Colon (tissue), 2 donors: Measurements from ENCODE around the gene PDE1C.
"Not testable (repeated sequence)": the region's sequence is repeated elsewhere in the genome, so short reads cannot be mapped to it uniquely, and the experiment has no call there.

Experiments
- FAIRE-seq: peaks from 2 replicates; lab custom pipeline; 2012; peaks lifted over from hg19 to GRCh38; lab: Jason Lieb, UNC
- donor health status: control.
- donor health status: control.

PDE1C gene

GRCh38 chr7:32070406-32071360, at the start of gene PDE1C:
PDE1C (minus strand) TSS chr7:32070407.
- FAIRE-seq: no peak

GRCh38 chr7:32119790-32120196, 49.6 kb upstream of the PDE1C start:
- FAIRE-seq: no peak

- FAIRE-seq: no peak
These were observed 47.6 kb upstream of the PDE1C start for GRCh38 chr7:32117837-32118236.

- no peak for FAIRE-seq
These were observed 46.2 kb upstream of the PDE1C start for GRCh38 chr7:32116436-32116835.

GRCh38 chr7:32115831-32116230, 45.6 kb upstream of the PDE1C start:
- no peak for FAIRE-seq

GRCh38 chr7:32108651-32109050, 38.4 kb upstream of the PDE1C start:
- no peak for FAIRE-seq

- FAIRE-seq: no peak
These were observed 34.6 kb upstream of the PDE1C start for GRCh38 chr7:32104766-32105165.

- FAIRE-seq: no peak
These were observed 33.2 kb upstream of the PDE1C start for GRCh38 chr7:32103361-32103760.

GRCh38 chr7:32102432-32102873, 32.2 kb upstream of the PDE1C start:
- FAIRE-seq: no peak

- no peak for FAIRE-seq
These were observed 30.2 kb upstream of the PDE1C start for GRCh38 chr7:32100407-32100907.

GRCh38 chr7:32094516-32094915, 24.3 kb upstream of the PDE1C start:
- FAIRE-seq: no peak

- FAIRE-seq: no peak
These were observed 23.5 kb upstream of the PDE1C start for GRCh38 chr7:32093415-32094408.

GRCh38 chr7:32092346-32092745, 22.1 kb upstream of the PDE1C start:
- no peak for FAIRE-seq

GRCh38 chr7:32091608-32092210, 21.5 kb upstream of the PDE1C start:
- FAIRE-seq: no peak

- FAIRE-seq: no peak
These were observed 19.5 kb upstream of the PDE1C start for GRCh38 chr7:32089678-32090077.

GRCh38 chr7:32089256-32089655, 19.0 kb upstream of the PDE1C start:
- no peak for FAIRE-seq

- FAIRE-seq: no peak
These were observed 18.3 kb upstream of the PDE1C start for GRCh38 chr7:32088451-32088881.

- no peak for FAIRE-seq
These were observed 9.3 kb upstream of the PDE1C start for GRCh38 chr7:32079510-32079909.

GRCh38 chr7:32078824-32079223, 8.6 kb upstream of the PDE1C start:
- no peak for FAIRE-seq

GRCh38 chr7:32077806-32078205, 7.6 kb upstream of the PDE1C start:
- no peak for FAIRE-seq

- not testable (repeated sequence) for FAIRE-seq
These were observed 6.6 kb upstream of the PDE1C start for GRCh38 chr7:32076802-32077201.

- no peak for FAIRE-seq
These were observed 5.4 kb upstream of the PDE1C start for GRCh38 chr7:32075612-32076011.
